CD4-positive, alpha-beta T cell treated with Interleukin-15 for 4 hours (primary cell): ENCODE measurements around the gene ZNF253.
"Not testable (repeated sequence)": the region's sequence is repeated elsewhere in the genome, so short reads cannot be mapped to it uniquely, and the experiment has no call there.

ENCODE experiments used
- DNase-seq: peaks from one replicate; pipeline ENCODE4 v3.0.0-alpha.2; 2020; ENCODE audit warnings: low spot score

The ZNF253 gene

GRCh38 chr19:19900139-19900728, 34.6 kb downstream of the ZNF253 start:
- no peak for DNase-seq

GRCh38 chr19:19900729-19901444, 35.2 kb downstream of the ZNF253 start, which contains the start of gene ZNF93:
Gene ZNF93, plus strand, starts transcription at chr19:19900946. Its CDS starts 143 bp downstream, at chr19:19901089.
- DNase-seq: peak; percentile 96

GRCh38 chr19:19907551-19907950, 41.9 kb downstream of the ZNF253 start:
- DNase-seq: not testable (repeated sequence)

- no peak for DNase-seq
These were observed 44.0 kb downstream of the ZNF253 start for GRCh38 chr19:19909654-19910053.

- DNase-seq: no peak
These were observed 45.5 kb downstream of the ZNF253 start for GRCh38 chr19:19911150-19911549.

GRCh38 chr19:19914596-19914995, 48.9 kb downstream of the ZNF253 start:
- no peak for DNase-seq

- peak; percentile 4 for DNase-seq
These were observed 64.7 kb downstream of the ZNF253 start for GRCh38 chr19:19930417-19930816.

- DNase-seq: not testable (repeated sequence)
These were observed 68.0 kb downstream of the ZNF253 start for GRCh38 chr19:19933432-19934314.

- DNase-seq: no peak
These were observed 71.7 kb downstream of the ZNF253 start for GRCh38 chr19:19937403-19937802.

- DNase-seq: no peak
These were observed 72.8 kb downstream of the ZNF253 start for GRCh38 chr19:19938449-19938848.

GRCh38 chr19:19943848-19944582, 78.3 kb downstream of the ZNF253 start:
- no peak for DNase-seq
